Hematopoietic multipotent progenitor cell treated with erythropoietin and hydrocortisone succinate and interleukin-3 and kit ligand, for 17 days (in vitro differentiated cells): ENCODE measurements around the gene A1BG.
"Not testable (repeated sequence)": the region's sequence is repeated elsewhere in the genome, so short reads cannot be mapped to it uniquely, and the experiment has no call there.

ENCODE experiments used
- DNase-seq: peaks from one replicate; pipeline ENCODE4 v3.0.0-alpha.2; 2015; ENCODE audit warnings: low spot score

The A1BG gene

GRCh38 chr19:58361900-58362271 lies 8.6 kb upstream of the A1BG start:
- DNase-seq = no peak

GRCh38 chr19:58357481-58358145 lies 4.3 kb upstream of the A1BG start:
- DNase-seq = no peak

GRCh38 chr19:58356766-58357480 lies 3.6 kb upstream of the A1BG start:
- DNase-seq = no peak

- DNase-seq = no peak
These were observed 2.8 kb upstream of the A1BG start for GRCh38 chr19:58355908-58356765.

- DNase-seq = no peak
These were observed 2.0 kb upstream of the A1BG start for GRCh38 chr19:58355215-58355796.

- no peak for DNase-seq
These were observed 1.3 kb upstream of the A1BG start for GRCh38 chr19:58354478-58355030.

GRCh38 chr19:58353717-58354477 lies 605 bp upstream of the A1BG start:
- no peak for DNase-seq

GRCh38 chr19:58351990-58352755 lies 1.1 kb downstream of the A1BG start:
- DNase-seq = no peak

GRCh38 chr19:58351558-58351878 lies 1.8 kb downstream of the A1BG start:
- DNase-seq = no peak

- DNase-seq = no peak
These were observed 2.3 kb downstream of the A1BG start for GRCh38 chr19:58350871-58351557.

GRCh38 chr19:58350001-58350861 lies 3.1 kb downstream of the A1BG start:
- no peak for DNase-seq

GRCh38 chr19:58349590-58349989 lies 3.7 kb downstream of the A1BG start:
- no peak for DNase-seq

GRCh38 chr19:58348080-58348479 lies 5.2 kb downstream of the A1BG start:
- DNase-seq = not testable (repeated sequence)

GRCh38 chr19:58346961-58347929 lies 6.0 kb downstream of the A1BG start:
- DNase-seq = no peak

- no peak for DNase-seq
These were observed 7.7 kb downstream of the A1BG start for GRCh38 chr19:58345558-58345957.

- DNase-seq = no peak
These were observed 14.3 kb downstream of the A1BG start for GRCh38 chr19:58338825-58339558.

GRCh38 chr19:58338336-58338735 lies 15.0 kb downstream of the A1BG start:
- no peak for DNase-seq
